ENCODE data around the gene PROZ. TPM values are rescaled to one million over a fixed set of nuclear protein-coding genes. Genes with fewer than 3 reads are reported as not detected.

Gene PROZ
- total RNA-seq, 1 donor from 2014 or later = not detected

GRCh38 chr13:113145496-113145895 lies 13.0 kb upstream of the PROZ start:
- no peak for DNase-seq
- H3K36me3 Mint-ChIP-seq (ENCODE audit: unreplicated experiment) = no peaks in the 10 kb centered on the region

GRCh38 chr13:113145911-113146598 lies 12.4 kb upstream of the PROZ start:
- no peak for TF ChIP-seq CTCF (IDR thresholded peaks at IDR 0.05; ENCODE audit: partially characterized antibody, unreplicated experiment)
- H3K4me3 Mint-ChIP-seq (ENCODE audit: unreplicated experiment) = no peak overlapping the region
- DNase-seq = no peak

More at GRCh38 chr13:113145496-113145895, 13.0 kb upstream of the PROZ start:
- Mint-ChIP-seq H3K27ac (ENCODE audit: unreplicated experiment) (no peak overlapping the region), H3K9me3 (ENCODE audit: unreplicated experiment) (peaks cover 4% of the 10 kb centered on the region), H3K27me3 (ENCODE audit: unreplicated experiment) (peaks cover 4% of the 10 kb centered on the region), H3K4me3 (ENCODE audit: unreplicated experiment) (no peak overlapping the region), H3K4me1 (ENCODE audit: low read depth, unreplicated experiment) (peaks cover 3% of the 10 kb centered on the region)
- TF ChIP-seq CTCF (IDR thresholded peaks at IDR 0.05; ENCODE audit: partially characterized antibody, unreplicated experiment) = no peak

GRCh38 chr13:113146750-113147149 lies 11.7 kb upstream of the PROZ start:
- H3K4me3 Mint-ChIP-seq (ENCODE audit: unreplicated experiment) = no peak overlapping the region
- no peak overlapping the region for H3K27ac Mint-ChIP-seq (ENCODE audit: unreplicated experiment)
- DNase-seq = no peak

More at GRCh38 chr13:113145911-113146598, 12.4 kb upstream of the PROZ start:
- Mint-ChIP-seq H3K4me1 (ENCODE audit: low read depth, unreplicated experiment) (peaks cover 3% of the 10 kb centered on the region), H3K36me3 (ENCODE audit: unreplicated experiment) (no peaks in the 10 kb centered on the region), H3K27ac (ENCODE audit: unreplicated experiment) (no peak overlapping the region), H3K27me3 (ENCODE audit: unreplicated experiment) (peaks cover 6% of the 10 kb centered on the region), H3K9me3 (ENCODE audit: unreplicated experiment) (peaks cover 4% of the 10 kb centered on the region)

GRCh38 chr13:113147206-113147605 lies 11.2 kb upstream of the PROZ start:
- Mint-ChIP-seq H3K4me3 (ENCODE audit: unreplicated experiment) (no peak overlapping the region), H3K4me1 (ENCODE audit: low read depth, unreplicated experiment) (peaks cover 3% of the 10 kb centered on the region), H3K9me3 (ENCODE audit: unreplicated experiment) (peaks cover 5% of the 10 kb centered on the region), H3K27me3 (ENCODE audit: unreplicated experiment) (peaks cover 6% of the 10 kb centered on the region), H3K27ac (ENCODE audit: unreplicated experiment) (no peak overlapping the region), H3K36me3 (ENCODE audit: unreplicated experiment) (no peaks in the 10 kb centered on the region)
- no peak for DNase-seq
- TF ChIP-seq CTCF (IDR thresholded peaks at IDR 0.05; ENCODE audit: partially characterized antibody, unreplicated experiment) = no peak

More at GRCh38 chr13:113146750-113147149, 11.7 kb upstream of the PROZ start:
- Mint-ChIP-seq H3K9me3 (ENCODE audit: unreplicated experiment) (peaks cover 4% of the 10 kb centered on the region), H3K27me3 (ENCODE audit: unreplicated experiment) (peaks cover 6% of the 10 kb centered on the region), H3K4me1 (ENCODE audit: low read depth, unreplicated experiment) (peaks cover 3% of the 10 kb centered on the region), H3K36me3 (ENCODE audit: unreplicated experiment) (no peaks in the 10 kb centered on the region)
- no peak for TF ChIP-seq CTCF (IDR thresholded peaks at IDR 0.05; ENCODE audit: partially characterized antibody, unreplicated experiment)

GRCh38 chr13:113148407-113148806 lies 10.0 kb upstream of the PROZ start:
- peaks cover 5% of the 10 kb centered on the region for H3K36me3 Mint-ChIP-seq (ENCODE audit: unreplicated experiment)
- no peak overlapping the region for H3K27ac Mint-ChIP-seq (ENCODE audit: unreplicated experiment)
- H3K4me3 Mint-ChIP-seq (ENCODE audit: unreplicated experiment) = no peak overlapping the region
- DNase-seq = no peak
- H3K4me1 Mint-ChIP-seq (ENCODE audit: low read depth, unreplicated experiment) = peaks cover 5% of the 10 kb centered on the region
- peaks cover 10% of the 10 kb centered on the region for H3K27me3 Mint-ChIP-seq (ENCODE audit: unreplicated experiment)
- no peak for TF ChIP-seq CTCF (IDR thresholded peaks at IDR 0.05; ENCODE audit: partially characterized antibody, unreplicated experiment)
- peaks cover 9% of the 10 kb centered on the region for H3K9me3 Mint-ChIP-seq (ENCODE audit: unreplicated experiment)
